Epithelial cell of esophagus (primary cell): ENCODE results near the gene MDFI.

Source experiments
- DNase-seq: peaks from one replicate; pipeline ENCODE4 v3.0.0; 2010; ENCODE audit warnings: low read depth
- H3K4me3 ChIP-seq: 2 replicates; pipeline ENCODE4 v1.5.1; 2011; ENCODE audit warnings: mild to moderate bottlenecking, low read length, control low read depth
- CTCF ChIP-seq: IDR thresholded peaks from 2 replicates; pipeline ENCODE4 v1.5.1; 2011; ENCODE audit warnings: low read depth, mild to moderate bottlenecking, low read length, control low read depth, inconsistent platforms; ENCODE audit not compliant: insufficient read depth; ENCODE audit errors: missing control alignments

Gene MDFI

GRCh38 chr6:41674231-41675000, 36.1 kb downstream of the MDFI start:
- TF ChIP-seq CTCF: no peak
- DNase-seq: no peak
- H3K4me3 ChIP-seq: no peak overlapping the region

- H3K4me3 ChIP-seq: no peak overlapping the region
- TF ChIP-seq CTCF: no peak
- no peak for DNase-seq
These were observed 37.0 kb downstream of the MDFI start for GRCh38 chr6:41675176-41675775.

- no peak for TF ChIP-seq CTCF
- H3K4me3 ChIP-seq: no peak overlapping the region
- DNase-seq: no peak
These were observed 37.7 kb downstream of the MDFI start for GRCh38 chr6:41675992-41676391.

- H3K4me3 ChIP-seq: no peak overlapping the region
- no peak for TF ChIP-seq CTCF
- no peak for DNase-seq
These were observed 38.2 kb downstream of the MDFI start for GRCh38 chr6:41676431-41676830.

GRCh38 chr6:41677124-41677921, 39.1 kb downstream of the MDFI start:
- no peak overlapping the region for H3K4me3 ChIP-seq
- no peak for TF ChIP-seq CTCF
- no peak for DNase-seq

GRCh38 chr6:41678511-41679084, 40.3 kb downstream of the MDFI start:
- no peak for TF ChIP-seq CTCF
- no peak for DNase-seq
- H3K4me3 ChIP-seq: no peak overlapping the region
